Activated CD4-positive, alpha-beta T cell treated with anti-CD3 and anti-CD28 coated beads, Interleukin-10, Interleukin-2, amounts not matched to agents 100 ng/mL and 50 ng/mL, durations not matched to agents 16 hours and 8 hours (primary cell): Measurements from ENCODE around the gene PWWP2B.

Experiments
- DNase-seq: peaks from one replicate; pipeline ENCODE4 v3.0.0-alpha.2; 2020

PWWP2B gene

GRCh38 chr10:132462463-132463332 lies 65.7 kb downstream of the PWWP2B start:
- no peak for DNase-seq

GRCh38 chr10:132463333-132464255 lies 66.6 kb downstream of the PWWP2B start:
- DNase-seq = no peak

GRCh38 chr10:132464256-132465192 lies 67.5 kb downstream of the PWWP2B start:
- DNase-seq = no peak

GRCh38 chr10:132465193-132465888 lies 68.3 kb downstream of the PWWP2B start:
- no peak for DNase-seq

- DNase-seq = no peak
These were observed 69.0 kb downstream of the PWWP2B start for GRCh38 chr10:132465889-132466519.

GRCh38 chr10:132466520-132467463 lies 69.8 kb downstream of the PWWP2B start:
- no peak for DNase-seq
